ENCODE results near the gene RASSF7. TPM values are rescaled to one million over a fixed set of nuclear protein-coding genes. Genes with fewer than 3 reads are reported as not detected.

Gene RASSF7
- polyA plus RNA-seq, 1 donor = 3.7 TPM

DNA sequence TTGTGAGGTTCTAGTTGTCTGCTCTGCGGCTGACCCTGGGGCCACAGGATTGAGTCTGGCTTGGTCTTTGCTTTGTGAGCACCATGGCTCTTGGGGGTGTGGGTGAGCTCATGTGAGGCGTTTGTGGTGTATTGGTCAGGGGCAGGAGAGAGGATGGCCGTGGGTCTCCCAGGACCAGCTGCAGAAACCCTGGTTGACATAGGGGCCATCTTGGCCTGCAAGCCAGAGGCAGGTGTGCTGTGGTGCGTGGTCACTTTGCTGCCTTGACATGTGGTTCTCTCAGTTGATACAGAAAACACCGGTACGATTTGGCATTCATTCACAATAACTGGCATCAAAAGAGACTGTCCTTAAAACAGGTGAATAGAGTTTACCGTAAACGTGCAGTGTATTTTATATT is 26.8 kb downstream of the RASSF7 start:
- no peak for DNase-seq

DNA sequence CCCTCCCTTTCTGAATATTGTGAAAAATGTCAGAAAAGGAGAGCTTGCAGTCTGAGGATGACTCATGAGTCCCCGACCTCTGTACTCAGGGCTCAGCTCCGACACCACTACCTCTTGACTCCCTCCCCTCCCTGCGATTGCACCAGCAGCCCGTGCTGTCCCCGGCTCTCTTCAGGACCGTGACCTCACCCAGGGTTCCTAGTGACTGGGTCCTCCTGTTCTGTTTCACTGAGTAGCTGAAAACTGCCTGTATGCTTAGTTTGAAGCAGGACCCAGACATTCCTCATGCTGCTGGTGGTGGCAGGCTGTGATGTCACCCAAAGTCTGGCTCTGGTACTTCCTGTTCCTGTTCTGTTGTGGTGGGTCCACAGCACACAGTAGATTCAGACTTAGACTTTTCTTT is 27.2 kb downstream of the RASSF7 start:
- DNase-seq = no peak

DNA sequence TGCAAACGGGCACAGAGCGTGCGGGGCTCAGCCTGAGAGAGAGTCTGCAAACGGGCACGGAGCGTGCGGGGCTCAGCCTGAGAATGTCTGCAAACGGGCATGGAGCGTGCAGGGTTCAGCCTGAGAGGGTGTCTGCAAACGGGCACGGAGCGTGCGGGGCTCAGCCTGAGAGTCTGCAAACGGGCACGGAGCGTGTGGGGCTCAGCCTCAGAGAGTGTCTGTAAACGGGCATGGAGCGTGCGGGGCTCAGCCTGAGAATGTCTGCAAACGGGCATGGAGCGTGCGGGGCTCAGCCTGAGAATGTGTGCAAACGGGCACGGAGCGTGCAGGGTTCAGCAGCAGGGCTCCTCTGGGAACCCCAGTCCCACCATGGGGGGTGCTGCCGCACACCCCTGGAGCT is 29.0 kb downstream of the RASSF7 start:
- no peak for DNase-seq

DNA sequence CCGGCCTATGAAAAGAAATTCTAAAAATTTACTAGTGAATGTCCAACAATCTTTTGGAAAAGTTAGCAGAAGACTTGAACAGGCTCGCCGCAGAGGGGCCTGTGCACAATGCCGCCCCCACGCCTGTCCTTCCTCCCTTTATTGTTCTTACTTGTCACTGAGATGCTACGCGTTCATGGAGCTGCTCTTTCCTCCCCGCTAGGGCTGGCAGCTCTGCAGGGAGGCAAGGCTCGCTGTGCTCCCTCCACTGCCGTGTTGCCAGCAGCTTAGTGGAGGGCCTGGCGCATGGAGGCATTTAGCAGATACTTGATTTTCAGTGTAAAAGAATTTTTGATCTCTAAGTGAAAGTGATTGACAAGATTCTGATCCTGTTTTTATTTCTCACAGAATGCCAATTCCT is 30.2 kb downstream of the RASSF7 start:
- DNase-seq = no peak

DNA sequence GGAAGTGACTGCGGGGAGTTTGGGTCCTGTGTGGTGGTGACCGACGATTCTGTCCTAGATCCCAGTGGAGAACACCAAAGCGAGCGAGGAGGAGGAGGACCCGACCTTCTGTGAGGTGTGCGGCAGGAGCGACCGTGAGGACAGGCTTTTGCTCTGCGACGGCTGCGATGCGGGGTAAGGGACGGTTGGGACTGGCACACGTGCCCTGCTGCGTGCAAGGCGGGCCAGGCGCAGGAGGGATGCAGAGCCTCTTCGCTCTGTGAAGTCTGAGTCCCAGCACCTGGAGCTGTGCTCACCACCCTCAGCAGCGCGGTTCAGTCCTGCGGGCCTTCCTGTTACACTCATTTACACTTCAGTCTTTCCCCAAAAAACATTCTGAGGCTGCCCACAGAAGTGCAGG is 31.7 kb downstream of the RASSF7 start:
- DNase-seq = no peak

DNA sequence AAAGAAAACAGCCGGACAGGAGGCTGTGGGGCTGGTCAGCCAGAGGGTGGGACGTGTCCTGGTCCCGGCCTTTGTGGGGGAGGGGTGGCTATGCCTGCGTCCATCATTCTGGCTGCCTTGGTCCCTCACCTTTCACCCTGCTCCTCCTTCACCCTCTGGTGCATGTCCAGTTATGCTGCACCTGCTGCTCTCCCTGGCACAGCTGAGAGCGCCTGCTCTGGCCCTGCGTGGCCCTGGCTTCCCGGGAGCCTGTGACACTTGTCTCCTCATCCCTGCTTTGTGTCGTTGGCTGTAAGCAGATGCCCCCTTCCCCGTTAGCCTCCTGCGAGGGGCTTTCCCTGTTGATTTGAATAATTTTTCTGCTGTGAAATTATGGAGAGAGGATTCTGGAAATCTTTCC is 32.1 kb downstream of the RASSF7 start:
- no peak for DNase-seq

DNA sequence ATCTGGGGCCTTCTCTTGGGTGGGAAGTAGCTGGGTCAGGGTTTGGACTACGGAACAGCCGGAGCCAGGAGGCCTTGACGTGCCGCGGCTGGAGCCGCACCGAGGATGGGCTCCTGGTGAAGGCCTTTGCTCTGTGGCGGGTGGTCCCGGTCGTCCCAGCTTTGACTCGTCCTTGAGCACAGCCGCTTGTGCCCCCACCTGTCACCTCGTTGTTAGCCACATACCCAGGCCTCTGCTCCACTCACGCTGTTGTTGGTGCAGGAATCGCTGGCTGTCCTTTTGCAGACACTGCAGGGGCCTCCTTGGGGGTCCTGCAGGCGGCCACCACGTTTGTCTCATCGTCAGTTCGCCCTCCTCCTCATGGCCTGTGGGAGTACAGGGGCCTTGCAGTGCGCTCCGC is 32.6 kb downstream of the RASSF7 start:
- DNase-seq = no peak

DNA sequence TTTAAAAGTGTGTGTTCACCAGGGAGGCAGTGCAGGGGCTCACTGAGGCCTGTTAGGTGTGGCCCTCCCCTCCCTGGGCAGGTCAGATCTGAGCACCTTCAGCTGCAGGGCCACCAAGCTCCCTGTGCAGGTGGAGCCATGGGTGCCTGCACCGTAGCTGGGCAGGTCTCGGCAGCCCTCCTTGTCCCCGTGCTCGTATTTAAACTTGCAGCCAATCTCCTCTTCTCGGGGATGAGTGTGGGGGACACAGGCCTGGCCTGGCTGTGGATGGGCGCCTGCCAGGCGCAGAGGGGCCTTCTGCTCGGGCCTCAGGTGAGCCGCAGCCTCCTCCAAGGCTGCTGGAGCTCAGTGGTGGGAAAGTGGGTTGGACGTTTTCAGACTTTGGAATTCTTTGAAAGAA is 34.6 kb downstream of the RASSF7 start:
- no peak for DNase-seq

DNA sequence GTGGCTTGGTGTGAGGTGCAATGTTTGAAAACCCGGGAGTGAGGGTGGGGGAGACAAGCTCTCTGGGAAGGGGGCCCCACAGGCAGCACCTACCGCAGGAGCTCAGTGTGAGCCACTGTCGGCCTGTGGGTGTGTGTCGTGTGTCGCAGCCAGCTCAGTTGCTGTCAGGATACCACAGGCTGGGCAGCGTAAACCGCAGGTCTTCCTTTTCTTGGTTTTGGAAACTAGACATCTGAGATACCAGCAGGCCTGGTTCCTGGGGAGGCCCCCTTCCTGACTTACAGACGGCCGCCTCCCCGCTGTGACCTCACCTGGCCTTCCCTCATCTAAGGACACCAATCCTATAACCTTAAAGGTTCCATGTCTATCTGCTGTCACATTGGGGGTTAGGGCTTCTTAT is 35.6 kb downstream of the RASSF7 start:
- no peak for DNase-seq

DNA sequence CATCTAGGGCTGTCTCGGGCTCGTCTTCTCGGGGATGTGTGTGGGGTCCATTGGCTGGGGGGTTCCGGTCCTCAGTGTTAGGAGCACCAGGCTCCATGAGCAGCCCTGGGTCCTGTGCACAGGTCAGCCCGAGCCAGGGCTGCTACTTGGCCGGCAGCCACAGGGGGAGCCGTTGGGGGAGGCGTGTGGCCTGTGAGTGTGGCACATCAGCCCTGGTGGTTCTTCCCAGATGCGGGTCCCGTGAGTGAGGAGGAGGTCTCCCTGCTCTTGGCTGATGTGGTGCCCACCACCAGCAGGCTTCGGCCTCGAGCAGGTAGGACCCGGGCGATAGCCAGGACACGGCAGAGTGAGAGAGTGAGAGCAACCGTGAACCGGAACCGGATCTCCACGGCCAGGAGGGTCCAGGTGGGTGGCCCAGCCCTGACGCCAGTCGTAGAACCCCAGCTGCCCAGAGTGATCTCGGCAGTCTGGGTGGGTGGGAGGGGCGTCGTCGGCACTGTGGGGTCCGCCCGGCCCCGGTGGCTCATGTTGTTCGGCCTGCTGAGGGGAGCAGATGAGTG is 36.5 kb downstream of the RASSF7 start:
- no peak for DNase-seq

DNA sequence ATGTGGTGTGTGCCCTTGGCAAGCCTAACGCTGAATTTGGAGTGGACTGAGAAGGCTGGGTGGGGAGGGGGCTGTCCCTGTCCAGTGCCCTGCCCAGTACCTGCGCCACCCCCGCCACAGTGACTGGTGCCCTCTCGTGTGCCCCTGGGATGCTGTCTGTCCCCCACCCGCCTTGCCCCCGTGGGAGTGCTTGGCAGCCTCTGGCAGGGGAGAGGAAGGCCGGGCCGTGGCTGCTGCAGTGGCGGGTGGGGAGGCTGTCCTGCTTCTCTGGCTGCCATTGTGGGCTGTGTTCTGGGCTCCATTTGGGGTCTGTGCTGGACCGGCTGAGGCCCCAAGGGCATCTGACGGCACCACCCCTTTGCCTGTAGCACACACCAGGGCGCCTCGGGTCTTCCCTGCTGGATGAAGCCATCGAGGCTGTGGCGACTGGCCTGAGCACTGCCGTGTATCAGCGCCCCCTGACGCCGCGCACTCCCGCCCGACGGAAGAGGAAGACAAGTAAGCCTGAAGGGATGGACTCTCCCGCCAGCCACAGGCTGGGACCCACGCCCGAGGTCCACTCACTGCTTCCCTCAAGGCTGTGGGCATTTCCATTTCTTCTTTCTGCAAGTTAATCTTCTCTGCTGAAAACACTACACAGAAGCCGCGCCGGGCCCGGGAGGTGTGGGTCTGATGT is 37.4 kb downstream of the RASSF7 start:
- DNase-seq = no peak

DNA sequence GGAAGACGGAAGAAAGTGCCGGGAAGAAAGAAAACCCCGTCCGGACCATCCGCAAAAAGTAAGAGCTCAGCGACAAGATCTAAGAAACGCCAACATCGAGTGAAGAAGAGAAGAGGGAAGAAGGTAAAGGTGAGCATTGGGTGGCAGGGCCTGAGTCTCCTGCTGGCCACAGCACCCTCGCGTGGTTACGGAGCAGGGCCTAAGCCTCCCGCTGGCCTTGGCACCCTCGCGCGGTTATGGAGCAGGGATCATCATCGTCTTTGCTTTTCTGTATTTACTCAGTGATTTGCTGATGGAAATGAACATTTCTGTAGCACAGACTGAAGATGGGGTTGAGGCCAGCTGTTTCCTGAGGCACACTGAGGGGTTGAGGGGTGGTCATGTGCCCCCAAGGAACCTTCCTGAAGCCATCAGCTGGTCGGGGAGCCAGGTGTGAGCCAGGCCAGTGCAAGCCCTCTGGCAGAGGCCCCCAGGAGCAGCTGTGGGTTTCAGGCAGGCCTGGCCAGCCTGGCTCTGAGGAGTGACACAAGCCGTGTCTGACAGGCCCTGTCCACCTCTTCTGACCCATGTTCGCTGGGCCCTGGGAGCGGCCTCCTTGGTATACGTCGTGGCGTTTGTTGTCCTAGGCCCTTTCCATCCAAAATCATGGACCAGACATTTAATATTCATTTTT is 40.9 kb downstream of the RASSF7 start:
- no peak for DNase-seq

DNA sequence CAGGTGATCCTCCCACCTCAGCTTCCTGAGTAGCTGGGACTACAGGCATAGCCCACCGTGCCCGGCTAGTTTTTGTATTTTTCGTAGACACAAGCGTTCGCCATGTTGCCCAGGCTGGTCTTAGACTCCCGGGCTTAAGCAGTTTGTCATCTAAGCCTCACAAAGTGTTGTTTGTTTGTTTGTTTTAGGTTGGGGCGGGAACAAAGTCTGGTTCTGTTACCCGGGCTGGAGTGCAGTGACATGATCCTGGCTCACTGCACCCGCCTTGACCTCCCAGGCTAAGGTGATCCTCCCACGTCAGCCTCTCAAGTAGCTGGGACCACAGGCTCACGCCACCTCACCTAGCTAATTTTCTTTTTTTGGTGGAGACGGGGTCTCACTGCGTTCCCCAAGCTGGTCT is 42.4 kb downstream of the RASSF7 start:
- no peak for DNase-seq

DNA sequence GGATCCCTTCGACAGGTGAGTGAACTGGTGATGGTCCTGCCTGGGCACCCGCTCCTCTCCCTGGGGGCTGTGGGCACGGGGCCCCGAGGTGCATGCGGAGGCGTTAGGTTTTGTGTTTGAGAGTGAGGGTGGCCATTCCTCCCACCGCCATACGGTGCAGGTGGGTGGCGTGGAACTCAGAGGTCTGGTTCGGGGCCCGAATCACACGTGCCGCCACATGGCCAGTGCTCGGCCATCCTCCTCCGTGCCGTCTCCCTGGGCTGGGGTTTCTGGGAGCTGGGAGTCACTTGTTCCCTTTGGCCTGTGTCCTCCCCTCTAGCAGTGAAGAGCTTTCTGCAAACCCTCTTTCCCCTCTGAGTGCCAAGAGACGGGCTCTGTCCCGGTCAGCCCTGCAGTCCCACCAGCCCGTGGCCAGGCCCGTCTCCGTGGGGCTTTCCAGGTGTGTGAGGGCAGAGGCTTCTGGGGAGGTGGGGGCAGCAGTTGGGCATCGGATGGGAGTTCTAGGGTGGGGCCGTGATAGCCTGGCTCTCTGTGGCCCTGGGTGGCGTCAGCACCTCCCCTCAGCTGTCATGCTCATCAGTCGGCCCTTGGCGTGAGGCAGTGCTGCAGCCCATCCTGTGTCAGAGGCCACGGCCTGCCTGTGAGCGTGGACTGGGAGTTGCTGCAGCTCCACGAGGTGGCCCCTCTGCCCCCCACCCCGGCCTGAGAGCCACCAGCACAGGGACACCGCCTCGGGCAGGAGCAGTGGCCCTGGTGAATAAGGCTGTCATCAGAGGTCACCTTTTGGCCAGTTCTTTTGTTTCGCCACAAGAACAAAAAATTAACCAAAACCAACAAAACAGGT is 44.7 kb downstream of the RASSF7 start:
- DNase-seq = no peak

DNA sequence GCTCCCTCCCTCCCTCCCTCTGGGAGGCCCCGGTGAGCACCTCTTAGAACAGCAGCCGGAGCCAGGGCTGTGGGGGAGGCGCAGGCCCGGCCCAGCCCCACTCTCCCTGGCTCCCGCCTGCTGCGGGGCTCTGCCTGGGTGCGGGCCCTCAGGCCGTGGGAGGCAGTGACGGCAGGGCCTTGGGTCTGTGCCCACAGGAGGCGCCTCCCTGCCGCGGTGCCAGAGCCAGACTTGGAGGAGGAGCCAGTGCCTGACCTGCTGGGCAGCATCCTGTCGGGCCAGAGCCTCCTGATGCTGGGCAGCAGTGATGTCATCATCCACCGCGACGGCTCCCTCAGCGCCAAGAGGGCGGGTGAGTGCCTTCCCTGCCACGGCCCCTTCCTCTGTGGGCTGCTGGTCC is 45.5 kb downstream of the RASSF7 start:
- DNase-seq = no peak

DNA sequence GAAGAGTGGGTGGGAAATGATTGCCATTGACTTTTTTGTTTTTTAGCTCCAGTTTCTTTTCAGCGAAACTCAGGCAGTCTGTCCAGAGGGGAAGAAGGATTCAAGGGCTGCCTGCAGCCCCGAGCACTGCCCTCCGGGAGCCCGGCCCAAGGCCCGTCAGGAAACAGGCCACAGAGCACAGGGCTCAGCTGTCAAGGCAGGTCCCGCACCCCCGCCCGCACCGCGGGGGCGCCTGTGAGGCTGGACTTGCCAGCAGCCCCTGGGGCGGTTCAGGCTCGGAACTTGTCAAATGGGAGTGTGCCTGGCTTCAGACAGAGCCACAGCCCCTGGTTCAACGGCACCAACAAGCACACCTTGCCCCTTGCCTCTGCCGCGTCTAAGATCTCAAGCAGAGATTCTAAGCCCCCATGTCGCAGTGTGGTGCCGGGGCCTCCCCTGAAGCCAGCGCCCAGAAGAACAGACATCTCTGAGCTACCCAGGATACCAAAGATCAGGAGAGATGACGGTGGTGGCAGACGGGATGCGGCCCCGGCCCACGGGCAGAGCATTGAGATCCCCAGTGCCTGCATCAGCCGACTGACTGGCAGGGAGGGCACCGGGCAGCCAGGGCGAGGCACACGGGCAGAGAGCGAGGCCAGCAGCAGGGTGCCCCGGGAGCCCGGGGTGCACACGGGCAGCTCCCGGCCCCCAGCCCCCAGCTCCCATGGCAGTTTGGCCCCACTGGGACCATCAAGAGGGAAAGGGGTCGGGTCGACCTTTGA is 46.4 kb downstream of the RASSF7 start:
- DNase-seq = no peak

DNA sequence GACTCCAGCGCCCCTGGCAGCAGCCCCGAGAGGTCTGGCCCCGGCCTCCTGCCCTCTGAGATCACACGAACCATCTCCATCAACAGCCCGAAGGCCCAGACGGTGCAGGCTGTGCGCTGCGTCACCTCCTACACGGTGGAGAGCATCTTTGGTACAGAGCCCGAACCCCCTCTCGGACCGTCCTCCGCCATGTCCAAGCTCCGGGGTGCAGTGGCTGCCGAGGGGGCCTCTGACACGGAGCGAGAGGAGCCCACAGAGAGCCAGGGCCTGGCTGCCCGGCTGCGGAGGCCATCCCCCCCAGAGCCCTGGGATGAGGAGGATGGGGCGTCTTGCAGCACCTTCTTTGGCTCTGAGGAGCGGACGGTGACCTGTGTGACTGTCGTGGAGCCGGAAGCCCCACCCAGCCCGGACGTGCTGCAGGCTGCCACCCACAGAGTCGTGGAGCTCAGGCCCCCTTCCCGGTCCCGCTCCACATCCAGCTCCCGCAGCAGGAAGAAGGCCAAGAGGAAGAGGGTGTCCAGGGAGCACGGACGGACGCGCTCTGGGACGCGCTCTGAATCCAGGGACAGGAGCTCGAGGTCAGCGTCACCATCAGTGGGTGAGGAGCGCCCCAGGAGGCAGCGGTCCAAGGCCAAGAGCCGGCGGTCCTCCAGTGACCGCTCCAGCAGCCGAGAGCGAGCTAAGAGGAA is 47.3 kb downstream of the RASSF7 start:
- DNase-seq = no peak

DNA sequence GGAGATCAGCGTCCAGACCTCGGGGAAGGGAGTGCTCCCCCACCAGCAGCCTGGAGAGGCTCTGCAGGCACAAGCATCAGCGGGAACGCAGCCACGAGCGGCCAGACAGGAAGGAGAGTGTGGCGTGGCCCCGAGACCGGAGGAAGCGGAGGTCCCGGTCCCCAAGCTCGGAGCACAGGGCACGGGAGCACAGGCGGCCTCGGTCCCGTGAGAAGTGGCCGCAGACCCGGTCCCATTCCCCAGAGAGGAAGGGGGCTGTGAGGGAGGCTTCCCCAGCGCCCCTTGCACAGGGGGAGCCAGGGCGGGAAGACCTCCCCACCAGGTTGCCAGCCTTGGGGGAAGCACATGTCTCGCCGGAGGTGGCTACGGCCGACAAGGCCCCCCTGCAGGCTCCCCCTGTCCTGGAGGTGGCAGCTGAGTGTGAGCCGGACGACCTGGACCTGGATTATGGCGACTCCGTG is 48.1 kb downstream of the RASSF7 start:
- DNase-seq = no peak

DNA sequence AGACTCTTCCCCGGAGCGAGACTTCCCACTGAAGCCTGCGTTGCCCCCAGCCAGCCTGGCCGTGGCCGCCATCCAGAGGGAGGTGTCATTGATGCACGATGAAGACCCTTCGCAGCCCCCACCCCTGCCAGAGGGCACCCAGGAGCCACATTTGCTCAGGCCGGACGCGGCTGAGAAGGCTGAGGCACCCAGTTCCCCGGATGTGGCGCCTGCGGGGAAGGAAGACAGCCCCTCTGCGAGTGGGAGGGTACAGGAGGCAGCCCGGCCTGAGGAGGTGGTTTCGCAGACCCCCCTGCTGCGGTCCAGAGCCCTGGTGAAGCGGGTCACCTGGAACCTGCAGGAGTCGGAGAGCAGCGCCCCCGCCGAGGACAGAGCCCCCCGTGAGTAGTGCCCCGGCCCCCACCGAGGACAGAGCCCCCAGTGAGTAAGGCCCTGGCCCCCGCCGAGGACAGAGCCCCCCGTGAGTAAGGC is 48.6 kb downstream of the RASSF7 start:
- DNase-seq = no peak

DNA sequence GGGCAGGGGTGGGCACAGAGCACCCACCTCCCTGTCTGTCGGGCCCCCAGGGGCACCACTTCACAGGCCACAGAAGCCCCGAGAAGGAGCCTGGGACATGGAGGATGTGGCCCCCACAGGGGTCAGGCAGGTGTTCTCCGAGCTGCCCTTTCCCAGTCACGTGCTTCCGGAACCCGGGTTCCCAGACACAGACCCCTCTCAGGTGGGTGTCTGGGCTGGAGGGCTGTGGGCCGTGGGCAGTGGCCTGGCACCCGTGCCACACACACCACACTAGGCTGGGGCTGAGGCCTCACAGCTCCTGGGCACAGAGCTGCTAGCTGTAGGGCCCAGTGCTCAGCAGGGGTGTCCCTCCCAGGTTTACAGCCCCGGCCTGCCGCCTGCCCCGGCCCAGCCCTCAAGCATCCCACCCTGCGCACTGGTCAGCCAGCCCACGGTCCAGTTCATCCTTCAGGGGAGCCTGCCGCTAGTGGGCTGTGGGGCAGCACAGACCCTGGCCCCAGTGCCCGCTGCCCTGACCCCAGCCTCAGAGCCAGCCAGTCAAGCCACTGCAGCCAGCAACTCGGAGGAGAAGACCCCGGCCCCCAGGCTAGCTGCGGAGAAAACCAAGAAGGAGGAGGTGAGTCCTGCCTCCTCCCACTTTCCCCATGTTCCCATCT is 49.5 kb downstream of the RASSF7 start:
- no peak for DNase-seq

All from hindlimb muscle (tissue), 1 donor.